SU-DHL-6 (cell line): ENCODE results near the gene XRN2.

ENCODE experiments used
- CTCF ChIP-seq: fragments of 200-600 bp; sonication (generic); IDR thresholded peaks from one replicate; pipeline ENCODE4 v1.5.1; 2017; ENCODE audit warnings: antibody characterized with exemption, mild to moderate bottlenecking, low read length, moderate library complexity; ENCODE audit not compliant: insufficient read depth, poor library complexity, severe bottlenecking
- EZH2phosphoT487 ChIP-seq: fragments of 200-600 bp; sonication (generic), shearing (Covaris generic); conservative IDR thresholded peaks from 2 replicates; pipeline ENCODE4 v1.6.1; 2018; ENCODE audit warnings: mild to moderate bottlenecking, antibody characterized with exemption, low read length, moderate library complexity, mixed read lengths

- no peak for TF ChIP-seq CTCF
- no peak for TF ChIP-seq EZH2phosphoT487
These were observed 45.9 kb upstream of the XRN2 start for GRCh38 chr20:21257192-21257591.
